ENCODE data around the gene DMRTC1.
"Not testable (repeated sequence)": the region's sequence is repeated elsewhere in the genome, so short reads cannot be mapped to it uniquely, and the experiment has no call there.

Gene DMRTC1

GRCh38 chrX:72943819-72944169, at the start of gene DMRTC1:
Gene DMRTC1, minus strand, starts transcription at chrX:72943837. Its CDS starts 68,143 bp downstream, at chrX:72875694.
- not testable (repeated sequence) for DNase-seq

GRCh38 chrX:72980894-72981469, 37.3 kb upstream of the DMRTC1 start:
- DNase-seq = not testable (repeated sequence)

GRCh38 chrX:72974885-72975284, 31.2 kb upstream of the DMRTC1 start:
- not testable (repeated sequence) for DNase-seq

- not testable (repeated sequence) for DNase-seq
Measured at GRCh38 chrX:72971859-72972258, 28.2 kb upstream of the DMRTC1 start.

- DNase-seq = not testable (repeated sequence)
Measured at GRCh38 chrX:72959971-72960370, 16.3 kb upstream of the DMRTC1 start.

GRCh38 chrX:72943035-72943818, 410 bp downstream of the DMRTC1 start:
- not testable (repeated sequence) for DNase-seq

- DNase-seq = not testable (repeated sequence)
Measured at GRCh38 chrX:72942272-72942671, 1.4 kb downstream of the DMRTC1 start.

GRCh38 chrX:72937906-72938305, 5.7 kb downstream of the DMRTC1 start, which contains the start of gene FAM236A:
Gene FAM236A, plus strand, starts transcription at chrX:72938206. Its CDS starts 57 bp downstream, at chrX:72938263.
- DNase-seq = not testable (repeated sequence)

GRCh38 chrX:72936882-72937455, 6.7 kb downstream of the DMRTC1 start:
- not testable (repeated sequence) for DNase-seq

GRCh38 chrX:72936455-72936854, 7.2 kb downstream of the DMRTC1 start:
- not testable (repeated sequence) for DNase-seq

GRCh38 chrX:72932283-72932682, 11.4 kb downstream of the DMRTC1 start:
- DNase-seq = not testable (repeated sequence)

- DNase-seq = not testable (repeated sequence)
Measured at GRCh38 chrX:72916096-72916495, 27.5 kb downstream of the DMRTC1 start.

GRCh38 chrX:72912315-72912714, 31.3 kb downstream of the DMRTC1 start, which contains the start of gene FAM236C:
Gene FAM236C, plus strand, starts transcription at chrX:72912615. Its CDS starts 100 bp downstream, at chrX:72912715.
- DNase-seq = not testable (repeated sequence)

GRCh38 chrX:72889740-72890139, 53.9 kb downstream of the DMRTC1 start:
- not testable (repeated sequence) for DNase-seq

GRCh38 chrX:72882898-72883297, 60.7 kb downstream of the DMRTC1 start:
- not testable (repeated sequence) for DNase-seq

- DNase-seq = not testable (repeated sequence)
Measured at GRCh38 chrX:72837532-72837931, 106.1 kb downstream of the DMRTC1 start.

GRCh38 chrX:72830701-72831100, 112.9 kb downstream of the DMRTC1 start:
- not testable (repeated sequence) for DNase-seq
